Stimulated activated CD8-positive, alpha-beta memory T cell treated with anti-CD3 and anti-CD28 coated beads, Interleukin-7, amount 100 ng/mL, for 48 hours (primary cell): ENCODE measurements around the gene ABLIM1.

Experiments
- DNase-seq, 2 donors: peaks; one replicate each; pipeline ENCODE4 v3.0.0-alpha.2; 2020; ENCODE audit warnings: low read depth in 1 of 2; ENCODE audit errors: extremely low read depth in 1 of 2

The ABLIM1 gene

DNA sequence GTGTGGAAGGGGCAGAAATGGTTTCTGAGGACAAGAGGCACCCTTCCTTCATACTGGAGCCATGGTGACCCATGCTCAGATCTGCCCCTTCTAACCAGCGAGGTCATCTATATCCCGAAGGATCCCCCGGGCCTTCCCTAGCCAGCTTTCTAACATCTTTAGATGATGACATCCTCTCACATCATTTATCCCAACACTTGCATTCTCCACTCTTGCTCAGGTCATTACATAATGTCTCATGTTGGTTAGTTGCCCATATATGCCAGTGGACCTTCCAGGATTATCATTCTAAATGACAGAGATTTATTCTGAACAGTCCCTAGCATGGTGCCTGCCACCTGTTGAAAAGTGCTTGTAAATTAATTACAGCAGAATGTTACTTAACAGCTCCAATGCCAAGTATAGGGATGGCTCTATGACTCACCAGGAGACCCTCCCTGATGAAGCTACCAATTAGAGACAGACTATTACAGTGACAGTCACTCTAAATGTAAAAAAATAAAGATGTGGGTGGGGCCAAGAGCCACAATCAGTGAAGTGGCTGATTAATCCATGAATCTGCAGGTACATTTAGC is 22.6 kb upstream of the ABLIM1 start:
- no peak for DNase-seq

DNA sequence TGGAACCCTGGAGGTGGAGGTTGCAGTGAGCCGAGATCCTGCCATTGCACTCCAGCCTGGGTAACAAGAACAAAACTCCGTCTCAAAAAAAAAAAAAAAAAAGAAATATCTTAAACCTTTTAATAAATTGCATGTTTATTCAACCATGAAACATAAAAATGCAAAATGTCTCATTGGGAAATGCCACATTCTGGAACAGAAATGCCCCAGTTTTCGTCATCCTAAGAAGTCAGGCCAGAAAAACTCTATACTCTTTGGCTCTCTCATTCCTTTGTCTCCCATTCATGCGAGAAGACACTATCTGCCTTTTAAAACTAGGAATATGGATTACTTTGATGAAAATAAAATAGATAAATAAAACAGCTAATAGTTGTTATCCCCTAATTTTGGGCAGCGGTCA is 21.5 kb upstream of the ABLIM1 start:
- no peak for DNase-seq

DNA sequence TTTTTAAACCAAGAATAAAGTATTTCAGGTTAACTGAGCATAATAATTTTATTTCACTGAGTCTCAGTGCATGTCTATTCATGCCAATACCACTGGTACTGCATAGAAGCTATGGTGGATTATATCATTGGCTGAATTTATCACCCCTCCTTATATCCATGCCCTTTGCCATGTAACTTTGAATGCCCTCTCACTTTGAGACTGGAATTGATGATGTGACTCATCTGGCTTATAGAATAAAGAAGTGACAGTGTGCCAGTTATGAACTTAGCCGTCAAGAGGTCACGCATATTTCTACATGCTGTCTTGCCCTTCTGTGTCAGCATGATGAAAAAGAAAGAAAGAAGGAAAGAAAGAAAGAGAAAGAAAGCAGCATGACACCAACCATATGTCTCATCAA is 20.7 kb upstream of the ABLIM1 start:
- DNase-seq, result no peak

DNA sequence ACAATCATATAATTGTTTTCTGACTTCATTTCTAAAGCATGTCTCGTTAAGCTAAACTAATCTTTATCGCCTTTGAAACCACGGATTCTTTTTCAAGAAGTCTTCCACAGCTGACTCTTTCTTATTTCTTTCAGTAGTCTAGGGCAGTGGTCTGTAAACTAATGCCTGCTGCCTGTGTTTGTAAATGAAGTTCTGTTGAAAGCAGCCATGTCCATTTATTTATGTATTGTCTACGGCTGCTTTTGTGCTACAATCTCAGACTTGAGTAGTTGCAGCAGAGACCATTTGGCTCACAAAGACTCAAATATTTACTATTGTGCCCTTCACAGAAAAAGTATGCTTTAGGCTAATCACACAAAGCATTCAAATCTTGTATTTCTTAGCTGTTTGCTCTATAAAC is 20.3 kb upstream of the ABLIM1 start:
- DNase-seq, result no peak

DNA sequence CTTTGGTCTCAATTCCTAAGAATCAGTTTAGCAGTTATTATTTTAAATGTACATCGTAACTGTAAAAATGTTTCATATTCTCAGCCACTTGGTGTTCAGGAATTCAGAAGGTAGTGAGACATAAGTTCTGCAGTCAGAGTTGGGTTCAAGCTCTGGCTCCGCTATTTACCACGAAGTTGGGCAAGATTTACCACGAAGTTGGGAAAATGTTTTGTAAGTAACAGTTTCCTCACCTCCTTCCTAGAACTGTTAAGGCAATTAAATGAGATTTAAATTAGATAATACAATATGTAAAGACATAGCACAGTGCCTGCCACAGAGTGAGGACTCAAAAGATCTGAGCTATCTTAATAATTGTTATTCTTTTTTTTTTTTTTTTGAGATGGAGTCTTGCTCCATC is 16.3 kb upstream of the ABLIM1 start:
- no peak for DNase-seq

DNA sequence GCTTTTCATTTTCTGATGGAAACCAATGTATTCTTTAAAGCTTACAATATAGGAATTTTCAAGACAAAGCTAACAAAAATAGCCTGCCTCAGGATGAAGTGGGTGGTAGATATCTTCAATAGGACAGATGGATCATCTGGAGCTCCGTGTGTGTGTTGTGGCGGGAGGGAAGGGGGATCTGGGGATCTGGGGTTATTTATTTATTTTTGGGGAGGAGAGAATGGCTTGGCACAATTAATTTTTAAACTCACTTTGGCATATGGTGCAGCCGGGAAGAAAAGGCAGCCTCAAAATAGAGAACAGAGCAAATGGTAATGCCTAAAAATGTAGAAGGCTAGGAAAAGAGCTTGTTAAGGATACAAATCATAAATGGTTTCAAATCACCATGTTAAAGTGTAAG is 11.6 kb upstream of the ABLIM1 start:
- DNase-seq, result no peak

DNA sequence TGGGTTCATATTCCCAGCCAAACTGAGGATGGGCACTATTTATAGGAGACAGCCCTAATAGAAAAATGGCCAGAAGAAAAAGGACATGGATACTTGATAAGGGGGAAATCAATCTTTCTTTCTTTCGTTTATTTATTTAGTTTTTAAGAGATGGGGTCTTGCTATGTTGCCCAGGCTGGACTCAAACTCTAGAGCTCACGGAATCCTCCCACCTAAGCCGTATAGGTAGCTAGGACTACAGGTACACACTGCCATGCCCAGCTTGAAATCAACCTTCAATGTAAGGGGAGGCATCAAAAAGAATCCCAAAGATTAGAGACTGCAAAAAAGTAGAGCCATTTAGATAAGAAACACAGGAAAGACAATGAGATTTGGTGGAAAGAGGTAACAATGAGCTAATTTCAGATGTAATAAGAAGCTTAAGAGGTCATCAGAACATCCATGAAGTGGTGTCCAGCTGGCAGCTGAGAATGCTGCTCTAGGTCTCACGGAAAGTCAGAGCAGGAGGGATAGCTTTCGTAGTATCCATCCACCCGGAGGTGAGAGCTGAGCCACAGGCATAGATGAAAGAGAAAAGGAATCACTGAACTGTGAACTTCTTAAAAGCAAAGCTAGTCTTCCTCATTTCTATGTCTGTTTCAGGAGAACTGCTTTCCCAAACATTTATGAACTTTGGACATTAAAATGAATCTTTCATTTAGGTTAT is 10.5 kb upstream of the ABLIM1 start:
- DNase-seq, result no peak

DNA sequence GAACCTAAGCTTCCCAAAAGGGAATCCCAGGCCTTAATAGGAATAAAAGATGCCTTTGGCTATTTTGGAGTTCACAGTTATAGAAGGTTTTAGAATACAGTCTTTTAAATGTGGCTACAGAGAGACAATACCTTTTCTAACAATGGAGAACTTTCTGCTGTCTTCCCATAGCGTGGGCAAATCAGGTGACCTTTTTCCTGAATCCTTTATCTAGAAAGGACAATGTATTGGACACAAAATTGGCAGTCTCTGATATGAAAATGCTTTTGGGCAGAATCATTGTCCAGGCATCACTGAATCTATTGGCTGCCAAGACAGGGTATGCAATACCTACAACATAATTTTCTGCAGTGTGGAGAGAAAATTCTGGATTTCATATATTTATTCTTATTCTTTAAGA is 7.8 kb upstream of the ABLIM1 start:
- DNase-seq, result no peak

DNA sequence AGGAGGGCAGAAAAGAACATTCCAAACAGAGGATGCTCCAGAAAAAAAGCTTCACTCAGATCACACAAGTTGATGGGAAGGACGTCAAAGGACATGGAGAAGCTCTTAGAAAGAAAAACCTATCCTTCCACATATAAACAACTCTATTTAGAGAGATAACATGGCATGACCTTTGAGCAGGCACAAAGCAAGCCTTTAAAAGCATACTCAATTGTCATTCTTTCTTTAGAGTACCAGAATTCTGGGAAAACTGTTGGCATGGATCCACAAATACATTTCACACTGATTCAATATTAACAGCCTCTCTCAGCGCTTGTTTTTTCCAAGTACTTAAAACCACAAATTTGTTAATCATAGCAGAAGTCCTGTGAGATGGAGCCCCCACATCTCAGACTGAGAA is 7.3 kb upstream of the ABLIM1 start:
- no peak for DNase-seq

DNA sequence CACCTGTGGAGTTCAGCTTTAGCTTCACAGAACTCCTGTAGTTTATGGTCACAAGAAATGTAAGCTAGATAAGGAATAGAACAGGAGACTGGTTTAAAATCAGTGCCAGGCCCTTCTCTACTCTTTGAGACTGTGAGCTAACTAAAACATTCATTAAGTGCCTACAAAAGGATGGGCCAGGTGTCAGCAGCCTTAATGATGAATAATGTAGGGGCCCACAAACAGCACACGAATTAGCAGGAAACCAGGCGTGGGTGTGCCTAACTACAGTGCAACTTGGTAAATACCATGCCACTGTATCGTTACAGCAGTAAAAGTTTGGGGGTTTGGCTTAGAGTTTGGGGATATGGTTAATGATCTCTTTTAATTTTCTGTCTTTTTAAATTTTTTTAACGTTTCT is 6.1 kb upstream of the ABLIM1 start:
- DNase-seq, result no peak

DNA sequence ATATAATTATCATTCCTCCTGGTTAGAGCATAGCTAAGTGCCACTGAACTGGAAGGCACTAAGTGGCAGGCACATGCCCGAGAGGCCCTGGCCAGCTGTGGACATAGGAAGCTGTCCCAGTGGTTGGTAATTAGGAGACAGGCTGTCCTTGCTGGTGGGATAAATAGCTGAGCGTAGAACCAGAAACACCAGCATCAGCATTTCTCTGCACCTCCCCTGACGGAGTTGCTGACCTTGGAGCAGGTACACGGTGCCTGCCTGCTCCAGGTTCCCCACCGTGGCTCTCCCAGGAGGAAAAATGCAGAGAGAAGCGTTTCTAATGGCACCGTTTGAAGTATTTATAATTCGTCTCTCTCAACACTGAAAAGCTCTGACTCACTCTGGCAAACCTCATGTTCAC is 5.6 kb upstream of the ABLIM1 start:
- no peak for DNase-seq

DNA sequence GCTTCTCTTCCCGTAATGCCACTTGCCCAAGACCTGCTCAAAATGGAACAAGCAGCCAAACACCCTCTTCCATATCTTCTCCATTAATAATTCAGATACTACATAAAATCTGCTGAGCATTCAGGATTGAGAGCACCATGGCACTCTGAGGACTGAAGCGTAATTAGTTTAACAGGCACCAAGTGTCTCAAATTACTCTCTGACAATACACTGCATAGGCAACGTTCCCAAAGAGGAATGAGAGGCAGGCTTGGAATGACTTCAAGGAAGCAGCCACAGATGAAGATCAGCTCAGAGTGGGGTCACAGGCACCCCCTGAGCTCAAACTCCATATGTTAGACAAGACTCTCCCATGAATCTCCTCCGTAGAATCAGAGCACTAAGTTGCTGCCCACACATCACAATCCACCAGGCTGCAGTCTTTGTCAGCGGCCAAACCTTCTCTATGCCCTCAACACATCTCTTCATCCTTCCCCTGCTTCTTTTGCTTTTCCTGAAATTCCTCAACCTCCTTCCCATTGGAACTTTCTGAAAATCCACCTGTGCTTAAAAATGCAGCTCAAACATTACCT is 4.7 kb upstream of the ABLIM1 start:
- no peak for DNase-seq

DNA sequence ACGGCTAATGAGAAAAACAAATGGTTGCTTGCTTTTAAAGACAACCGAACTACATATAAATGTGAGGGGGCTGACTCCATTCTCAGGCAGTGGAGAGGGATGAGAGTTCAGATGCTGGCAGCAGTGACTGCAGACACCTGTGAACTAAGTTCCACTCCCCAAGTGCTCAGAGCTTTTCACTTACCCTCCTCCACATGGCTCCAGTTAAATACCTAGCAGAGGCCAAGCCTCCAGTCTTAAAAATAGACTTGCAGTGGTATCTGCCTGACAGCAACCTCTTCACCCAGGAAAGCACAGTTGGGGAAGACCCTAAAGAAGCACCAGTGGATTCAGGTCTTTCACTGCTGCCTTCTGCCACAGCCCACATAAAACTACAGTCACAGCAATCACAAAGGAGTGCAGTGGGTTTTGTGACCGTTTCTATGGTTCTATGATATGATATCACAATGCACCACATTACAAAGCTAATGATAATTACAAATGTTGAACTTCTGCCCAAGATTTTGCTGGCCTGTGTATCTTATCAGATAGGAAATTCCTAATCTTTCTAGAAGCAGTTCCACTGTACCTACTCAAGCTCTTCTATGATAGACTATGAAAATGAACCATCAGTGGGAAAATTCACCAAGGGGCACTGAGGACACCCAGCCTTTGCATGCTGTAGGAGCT is 3.3 kb upstream of the ABLIM1 start:
- no peak for DNase-seq

DNA sequence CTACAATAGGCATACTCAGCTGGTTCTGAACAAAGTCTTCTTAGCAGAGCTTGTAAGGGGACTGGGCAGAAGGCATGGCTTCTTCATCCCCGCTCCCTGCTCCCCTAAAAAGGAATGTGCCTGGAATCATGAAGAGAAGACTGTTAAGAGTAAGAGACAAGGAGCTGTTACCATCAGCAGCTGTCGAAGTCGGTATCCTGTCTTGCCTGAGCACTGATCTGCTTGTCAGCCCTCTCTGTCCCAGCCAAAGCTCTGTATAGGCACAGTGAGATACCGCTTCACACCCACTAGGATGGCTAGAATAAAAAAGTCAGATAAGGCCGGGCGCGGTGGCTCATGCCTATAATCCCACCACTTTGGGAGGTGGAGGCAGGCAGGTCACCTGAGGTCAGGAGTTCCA is 2.4 kb downstream of the ABLIM1 start:
- DNase-seq, result no peak

DNA sequence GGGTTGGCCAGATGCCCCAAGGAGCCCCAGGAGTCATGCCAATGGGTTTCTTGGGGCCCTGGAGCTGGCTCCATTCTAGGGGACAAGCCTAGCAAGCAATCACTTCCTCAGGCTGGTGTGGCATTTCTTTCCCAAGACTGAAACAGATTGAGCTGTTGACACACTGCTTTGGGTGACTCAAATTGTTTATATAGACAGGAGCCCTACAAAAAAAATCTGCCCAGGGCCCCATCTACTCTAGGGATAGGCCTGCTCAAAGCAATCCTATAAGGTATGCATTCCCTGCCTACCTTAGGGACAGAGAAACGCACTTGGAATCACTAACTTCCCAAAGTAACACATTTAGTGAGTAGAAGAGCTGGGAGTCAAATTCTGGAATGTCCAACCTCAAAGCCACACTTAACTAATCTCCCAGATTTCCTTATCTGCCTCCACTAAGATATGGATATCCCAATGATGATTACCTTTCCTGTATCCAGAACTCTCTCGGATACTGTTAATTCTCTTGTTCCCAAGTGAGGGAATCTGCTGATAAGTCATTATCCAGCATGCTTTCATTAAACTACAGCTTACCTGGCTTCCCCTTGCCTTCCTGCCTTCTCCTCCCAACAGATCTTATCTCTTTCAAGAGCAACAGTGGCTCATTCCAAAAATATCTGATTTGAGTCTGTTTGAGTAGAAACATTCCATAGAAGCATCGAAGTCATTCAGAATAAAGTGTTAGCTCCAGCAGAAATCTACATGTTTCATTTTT is 3.1 kb downstream of the ABLIM1 start:
- DNase-seq, result no peak

DNA sequence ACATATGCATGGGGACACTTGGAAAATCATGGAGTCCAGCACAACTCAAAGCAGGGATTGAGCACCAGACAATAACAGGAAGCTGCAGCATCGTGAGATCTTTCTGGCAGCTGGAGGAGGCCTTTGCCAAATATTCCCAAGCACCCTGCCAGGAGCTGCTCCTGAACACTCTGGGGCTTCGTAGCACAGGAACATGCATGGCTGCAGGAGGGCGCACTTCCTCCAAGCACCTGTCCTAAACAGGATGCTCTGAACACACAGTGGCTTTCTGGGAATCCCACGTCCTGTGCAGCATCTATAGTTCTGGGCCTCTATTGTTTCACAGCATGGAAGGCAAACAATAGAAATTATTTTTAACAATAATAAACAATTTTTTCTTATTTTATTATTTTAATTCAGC is 4.1 kb downstream of the ABLIM1 start:
- no peak for DNase-seq

DNA sequence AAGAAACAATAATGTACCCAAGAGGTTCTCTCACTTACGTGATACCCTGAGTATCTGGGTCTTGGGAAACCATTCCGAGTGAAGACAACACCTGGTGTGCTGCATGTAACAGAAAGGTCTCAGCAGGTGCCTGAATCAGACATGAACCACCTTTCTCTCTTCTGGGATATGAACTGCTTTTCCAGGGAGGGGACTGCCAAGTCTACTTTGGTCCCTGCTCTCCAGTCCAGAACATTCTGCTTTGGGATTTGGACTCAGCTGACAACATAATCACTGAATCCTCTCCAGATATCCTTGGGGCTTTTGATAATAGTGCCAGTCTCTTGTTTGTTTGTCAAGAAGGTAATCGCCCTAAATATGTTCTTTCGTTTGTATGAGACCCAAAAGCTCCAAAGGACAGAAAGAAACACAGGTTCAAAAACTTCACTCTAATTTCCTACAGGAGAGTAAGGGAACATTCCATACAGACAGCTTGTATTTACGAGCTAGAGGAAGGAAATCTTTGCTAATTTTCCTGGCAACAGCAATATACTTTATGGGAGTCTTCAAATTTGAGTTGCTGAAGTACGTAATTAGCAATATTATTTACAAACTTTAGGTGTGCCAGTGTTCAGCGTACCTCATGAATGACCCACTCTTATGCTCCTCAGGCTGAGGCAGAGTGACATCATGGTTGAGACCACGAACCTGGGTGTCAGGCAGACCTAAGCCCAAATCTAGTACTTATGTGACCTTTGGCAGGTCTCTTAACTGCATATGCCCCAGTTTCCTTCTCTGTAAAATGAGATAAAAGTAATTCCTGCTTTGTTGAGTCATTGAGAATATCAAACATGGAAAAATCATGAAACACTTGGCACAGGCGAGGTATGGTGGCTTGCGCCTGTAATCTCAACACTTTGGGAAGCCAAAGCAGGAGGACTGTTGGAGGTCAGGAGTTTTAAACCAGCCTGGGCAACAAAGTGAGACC is 5.4 kb downstream of the ABLIM1 start:
- DNase-seq, result no peak

DNA sequence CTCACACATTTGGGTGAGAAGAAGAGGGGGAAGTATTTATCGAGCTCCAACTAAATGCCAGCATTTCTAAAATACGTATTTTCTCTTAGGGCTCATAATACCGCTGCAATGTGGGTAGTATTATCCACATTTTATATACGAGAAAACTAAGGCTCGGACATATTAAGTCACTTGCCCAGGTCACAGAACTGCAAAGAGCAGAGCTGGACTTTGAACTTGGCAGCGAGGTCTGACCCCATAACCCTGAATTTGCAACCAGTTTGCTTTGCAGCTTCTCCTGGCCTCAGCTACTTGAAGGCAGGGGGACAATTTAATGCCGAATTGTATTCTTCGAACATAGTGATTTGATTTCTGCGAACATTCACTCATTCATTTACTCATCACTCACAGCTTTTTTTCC is 7.2 kb downstream of the ABLIM1 start:
- no peak for DNase-seq

DNA sequence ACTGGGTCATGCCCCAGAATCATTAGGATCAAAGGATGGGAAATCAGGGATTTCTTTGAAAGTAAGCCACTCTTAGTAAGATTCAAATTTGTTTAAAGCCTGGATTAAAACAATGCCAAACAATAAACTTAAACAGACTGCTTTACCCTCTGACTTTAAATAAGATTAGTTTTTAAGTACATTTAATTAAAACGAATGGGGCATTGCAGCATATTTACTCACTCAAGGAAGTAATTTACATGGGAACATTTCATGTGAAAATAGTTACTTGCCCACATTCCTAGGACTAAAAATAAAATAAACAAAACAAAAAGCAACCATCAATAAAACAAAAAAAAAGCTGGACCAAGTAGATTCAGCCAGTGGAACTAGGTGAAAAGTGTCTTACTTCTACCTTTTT is 7.8 kb downstream of the ABLIM1 start:
- DNase-seq, result no peak

DNA sequence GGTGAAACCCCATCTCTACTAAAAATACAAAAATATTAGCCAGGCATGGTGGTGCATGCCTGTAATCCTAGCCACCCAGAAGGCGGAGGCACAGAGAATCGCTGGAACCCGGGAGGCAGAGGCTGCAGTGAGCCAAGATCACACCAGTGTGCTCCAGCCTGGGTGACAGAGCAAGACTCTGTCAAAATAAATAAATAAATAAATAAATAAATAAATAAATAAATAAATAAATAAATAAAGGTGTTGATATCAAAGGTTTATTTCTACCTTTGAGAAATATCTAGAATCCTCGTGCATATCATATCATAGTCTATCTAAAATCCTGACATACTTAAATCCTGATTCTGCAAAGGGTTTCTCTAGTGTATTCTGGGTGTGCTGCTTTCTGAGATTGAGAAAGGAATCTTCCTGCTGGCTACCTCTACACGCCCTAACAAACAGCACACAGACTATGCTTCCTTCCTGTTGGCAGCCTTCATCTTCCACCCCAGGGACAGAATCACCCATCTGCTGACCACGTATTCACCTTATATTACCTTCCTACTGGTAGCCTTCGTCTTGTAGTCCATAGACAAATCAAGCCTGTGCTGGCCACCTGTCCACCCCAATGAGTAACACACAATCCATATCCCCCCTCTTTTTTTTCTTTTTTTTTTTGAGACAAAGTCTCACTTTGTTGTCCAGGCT is 8.7 kb downstream of the ABLIM1 start:
- no peak for DNase-seq
